ENCODE measurements around the gene PLAC9. TPM values are rescaled to one million over a fixed set of nuclear protein-coding genes. Genes with fewer than 3 reads are reported as not detected.
"Not testable (repeated sequence)": the region's sequence is repeated elsewhere in the genome, so short reads cannot be mapped to it uniquely, and the experiment has no call there.

The PLAC9 gene
- not detected for total RNA-seq

GRCh38 chr10:80132299-80133139, at the start of gene PLAC9:
Gene PLAC9 (plus strand): TSS chr10:80132730. CDS start chr10:80132763, 33 bp downstream.
- Mint-ChIP-seq H3K9me3 (ENCODE audit: low read depth) (no peaks in the 10 kb centered on the region), H3K4me3 (no peak within 1 kb of the TSS), H3K36me3 (ENCODE audit: low read depth) (no peaks in the 10 kb centered on the region), H3K27me3 (peaks cover 24% of the 10 kb centered on the region), H3K27ac (no peak within 1 kb of the TSS), H3K4me1 (peaks cover 4% of the 10 kb centered on the region)
- intact Hi-C loops (cut with DNase I, micrococcal nuclease): loop anchor here in 1 of 2 experiments (5.0 kb wide), 1 partner anchor 75 kb away; no protein-coding TSS in a partner anchor
- DNase-seq: no peak
- POLR2A ChIA-PET: no interaction called here
- CTCF ChIA-PET: interaction anchor here (1.0 to 2.7 kb wide), 3 partner anchors 12 to 74 kb away, joined by 3 to 18 read pairs (median 6); no protein-coding TSS in a partner anchor
- ATAC-seq: no peak

- no peak overlapping the region for H3K4me3 Mint-ChIP-seq
- intact Hi-C loops (cut with DNase I, micrococcal nuclease): no loop called here
- ATAC-seq (no peak), DNase-seq (no peak)
- H3K27me3 Mint-ChIP-seq: no peaks in the 10 kb centered on the region
- no peaks in the 10 kb centered on the region for H3K36me3 Mint-ChIP-seq (ENCODE audit: low read depth)
- no peak overlapping the region for H3K27ac Mint-ChIP-seq
- ChIA-PET CTCF (no interaction called here), POLR2A (no interaction called here)
- no peaks in the 10 kb centered on the region for H3K9me3 Mint-ChIP-seq (ENCODE audit: low read depth)
- H3K4me1 Mint-ChIP-seq: no peaks in the 10 kb centered on the region
These were observed 42.4 kb upstream of the PLAC9 start for GRCh38 chr10:80090121-80090520.

- Mint-ChIP-seq H3K27ac (no peak overlapping the region), H3K36me3 (ENCODE audit: low read depth) (no peaks in the 10 kb centered on the region), H3K9me3 (ENCODE audit: low read depth) (no peaks in the 10 kb centered on the region), H3K4me3 (no peak overlapping the region), H3K27me3 (peaks cover 2% of the 10 kb centered on the region), H3K4me1 (no peaks in the 10 kb centered on the region)
- no peak for DNase-seq
- ChIA-PET POLR2A (no interaction called here), CTCF (interaction anchor here (0.6 kb wide), 1 partner anchor 21 kb away, joined by 4 read pairs; no protein-coding TSS in a partner anchor)
- no peak for ATAC-seq
- intact Hi-C loops (cut with DNase I, micrococcal nuclease): no loop called here
These were observed 38.3 kb upstream of the PLAC9 start for GRCh38 chr10:80094231-80094630.

GRCh38 chr10:80098272-80098671, 34.3 kb upstream of the PLAC9 start:
- H3K27me3 Mint-ChIP-seq; CTCF ChIA-PET; H3K27ac Mint-ChIP-seq; POLR2A ChIA-PET; H3K9me3 Mint-ChIP-seq (ENCODE audit: low read depth); H3K4me1 Mint-ChIP-seq; H3K4me3 Mint-ChIP-seq; ATAC-seq; intact Hi-C loops (cut with DNase I, micrococcal nuclease); DNase-seq; H3K36me3 Mint-ChIP-seq (ENCODE audit: low read depth): not testable (repeated sequence)

- H3K4me1 Mint-ChIP-seq; H3K4me3 Mint-ChIP-seq; H3K9me3 Mint-ChIP-seq (ENCODE audit: low read depth); ATAC-seq; H3K27me3 Mint-ChIP-seq; H3K27ac Mint-ChIP-seq; POLR2A ChIA-PET; intact Hi-C loops (cut with DNase I, micrococcal nuclease); H3K36me3 Mint-ChIP-seq (ENCODE audit: low read depth); DNase-seq: not testable (repeated sequence)
- CTCF ChIA-PET: interaction anchor here (0.6 kb wide), 1 partner anchor 50 kb away, joined by 3 read pairs; no protein-coding TSS in a partner anchor
These were observed 33.2 kb upstream of the PLAC9 start for GRCh38 chr10:80099295-80099694.

GRCh38 chr10:80100116-80100515, 32.4 kb upstream of the PLAC9 start:
- no peaks in the 10 kb centered on the region for H3K9me3 Mint-ChIP-seq (ENCODE audit: low read depth)
- no peak for DNase-seq
- ATAC-seq: no peak
- ChIA-PET CTCF (no interaction called here), POLR2A (no interaction called here)
- H3K4me3 Mint-ChIP-seq: no peak overlapping the region
- H3K36me3 Mint-ChIP-seq (ENCODE audit: low read depth): no peaks in the 10 kb centered on the region
- intact Hi-C loops (cut with DNase I, micrococcal nuclease): no loop called here
- no peak overlapping the region for H3K27ac Mint-ChIP-seq
- H3K4me1 Mint-ChIP-seq: peaks cover 10% of the 10 kb centered on the region
- H3K27me3 Mint-ChIP-seq: peaks cover 2% of the 10 kb centered on the region

- Mint-ChIP-seq H3K9me3 (ENCODE audit: low read depth) (no peaks in the 10 kb centered on the region), H3K4me3 (no peak overlapping the region), H3K4me1 (peaks cover 10% of the 10 kb centered on the region), H3K27me3 (peaks cover 2% of the 10 kb centered on the region), H3K36me3 (ENCODE audit: low read depth) (no peaks in the 10 kb centered on the region), H3K27ac (no peak overlapping the region)
- ATAC-seq (no peak), DNase-seq (no peak)
- intact Hi-C loops (cut with DNase I, micrococcal nuclease): no loop called here
- CTCF ChIA-PET: no interaction called here
- POLR2A ChIA-PET: no interaction called here
These were observed 31.5 kb upstream of the PLAC9 start for GRCh38 chr10:80100861-80101695.

GRCh38 chr10:80104066-80104926, 28.2 kb upstream of the PLAC9 start:
- Mint-ChIP-seq H3K4me3 (no peak overlapping the region), H3K9me3 (ENCODE audit: low read depth) (peaks cover 15% of the 10 kb centered on the region), H3K4me1 (peaks cover 10% of the 10 kb centered on the region), H3K27ac (no peak overlapping the region), H3K27me3 (no peaks in the 10 kb centered on the region), H3K36me3 (ENCODE audit: low read depth) (peaks cover 6% of the 10 kb centered on the region)
- CTCF ChIA-PET: interaction anchor here (0.6 kb wide), 1 partner anchor 46 kb away, joined by 3 read pairs; no protein-coding TSS in a partner anchor
- POLR2A ChIA-PET: interaction anchor here (0.5 kb wide), 1 partner anchor 100 kb away, joined by 3 read pairs; no protein-coding TSS in a partner anchor
- ATAC-seq (peak; percentile 58), DNase-seq (no peak)
- intact Hi-C loops (cut with DNase I, micrococcal nuclease): no loop called here

GRCh38 chr10:80108576-80109239, 23.8 kb upstream of the PLAC9 start:
- no peak for ATAC-seq
- Mint-ChIP-seq H3K4me3 (no peak overlapping the region), H3K27ac (no peak overlapping the region), H3K4me1 (peaks cover 10% of the 10 kb centered on the region), H3K36me3 (ENCODE audit: low read depth) (peaks cover 6% of the 10 kb centered on the region), H3K9me3 (ENCODE audit: low read depth) (peaks cover 20% of the 10 kb centered on the region), H3K27me3 (no peaks in the 10 kb centered on the region)
- intact Hi-C loops (cut with DNase I, micrococcal nuclease): no loop called here
- no peak for DNase-seq
- ChIA-PET CTCF (no interaction called here), POLR2A (no interaction called here)

GRCh38 chr10:80110986-80111385, 21.5 kb upstream of the PLAC9 start:
- ATAC-seq: no peak
- Mint-ChIP-seq H3K36me3 (ENCODE audit: low read depth) (peaks cover 6% of the 10 kb centered on the region), H3K27me3 (no peaks in the 10 kb centered on the region), H3K4me1 (no peaks in the 10 kb centered on the region), H3K9me3 (ENCODE audit: low read depth) (peaks cover 20% of the 10 kb centered on the region), H3K4me3 (no peak overlapping the region), H3K27ac (no peak overlapping the region)
- no peak for DNase-seq
- intact Hi-C loops (cut with DNase I, micrococcal nuclease): no loop called here
- CTCF ChIA-PET: no interaction called here
- POLR2A ChIA-PET: no interaction called here

GRCh38 chr10:80118669-80119068, 13.9 kb upstream of the PLAC9 start:
- peaks cover 3% of the 10 kb centered on the region for H3K27me3 Mint-ChIP-seq
- no peaks in the 10 kb centered on the region for H3K9me3 Mint-ChIP-seq (ENCODE audit: low read depth)
- ChIA-PET POLR2A (no interaction called here), CTCF (interaction anchor here (0.6 to 1.1 kb wide), 3 partner anchors 30 to 209 kb away, joined by 3 read pairs; no protein-coding TSS in a partner anchor)
- H3K36me3 Mint-ChIP-seq (ENCODE audit: low read depth): no peaks in the 10 kb centered on the region
- H3K27ac Mint-ChIP-seq: no peak overlapping the region
- H3K4me3 Mint-ChIP-seq: no peak overlapping the region
- no peak for ATAC-seq
- DNase-seq: no peak
- H3K4me1 Mint-ChIP-seq: no peaks in the 10 kb centered on the region
- intact Hi-C loops (cut with DNase I, micrococcal nuclease): no loop called here

Measured in activated CD4-positive, alpha-beta T cell treated with anti-CD3 and anti-CD28 coated beads for 36 hours (primary cell).